GM19238 (cell line): ENCODE measurements around the gene STXBP3.
"Not testable (repeated sequence)": the region's sequence is repeated elsewhere in the genome, so short reads cannot be mapped to it uniquely, and the experiment has no call there.

ENCODE experiments used
- DNase-seq: peaks from one replicate; pipeline ENCODE4 v3.0.0; 2011; ENCODE audit warnings: low spot score; ENCODE audit not compliant: insufficient read length

STXBP3 gene

GRCh38 chr1:108729481-108729880 lies 17.0 kb upstream of the STXBP3 start:
- DNase-seq = no peak

GRCh38 chr1:108732398-108732797 lies 14.1 kb upstream of the STXBP3 start:
- DNase-seq = no peak

- DNase-seq = no peak
These were observed 12.2 kb upstream of the STXBP3 start for GRCh38 chr1:108734171-108734865.

- DNase-seq = no peak
These were observed 4.2 kb upstream of the STXBP3 start for GRCh38 chr1:108742253-108742652.

GRCh38 chr1:108745980-108746381 lies 493 bp upstream of the STXBP3 start:
- no peak for DNase-seq

GRCh38 chr1:108747171-108747850 lies 837 bp downstream of the STXBP3 start:
- DNase-seq = peak; percentile 8

GRCh38 chr1:108747898-108748297 lies 1.4 kb downstream of the STXBP3 start:
- no peak for DNase-seq

GRCh38 chr1:108749081-108749480 lies 2.6 kb downstream of the STXBP3 start:
- DNase-seq = no peak

GRCh38 chr1:108750476-108751181 lies 4.2 kb downstream of the STXBP3 start:
- DNase-seq = no peak

GRCh38 chr1:108753363-108753762 lies 6.9 kb downstream of the STXBP3 start:
- no peak for DNase-seq

- DNase-seq = no peak
These were observed 12.3 kb downstream of the STXBP3 start for GRCh38 chr1:108758796-108759195.

GRCh38 chr1:108767115-108767514 lies 20.6 kb downstream of the STXBP3 start:
- no peak for DNase-seq

GRCh38 chr1:108767708-108768107 lies 21.2 kb downstream of the STXBP3 start:
- no peak for DNase-seq

GRCh38 chr1:108777839-108778238 lies 31.4 kb downstream of the STXBP3 start:
- DNase-seq = no peak

GRCh38 chr1:108779455-108779854 lies 33.0 kb downstream of the STXBP3 start:
- no peak for DNase-seq

GRCh38 chr1:108780937-108781574 lies 34.6 kb downstream of the STXBP3 start:
- no peak for DNase-seq

- DNase-seq = not testable (repeated sequence)
These were observed 35.1 kb downstream of the STXBP3 start for GRCh38 chr1:108781575-108781944.

GRCh38 chr1:108785264-108785663 lies 38.8 kb downstream of the STXBP3 start:
- no peak for DNase-seq

GRCh38 chr1:108785880-108786279 lies 39.4 kb downstream of the STXBP3 start:
- DNase-seq = no peak

- DNase-seq = no peak
These were observed 45.3 kb downstream of the STXBP3 start for GRCh38 chr1:108791790-108792189.

GRCh38 chr1:108792420-108792819 lies 45.9 kb downstream of the STXBP3 start:
- DNase-seq = no peak

- DNase-seq = no peak
These were observed 52.5 kb downstream of the STXBP3 start for GRCh38 chr1:108799001-108799400.
